ENCODE results near the gene TCEA2. TPM values are rescaled to one million over a fixed set of nuclear protein-coding genes. Genes with fewer than 3 reads are reported as not detected.
A peak's percentile ranks its signal among the peaks of the same experiment; 100 is the strongest.

The TCEA2 gene
- total and polyA plus RNA-seq, 7 donors, result 2.1 to 50.5 (median 41.7) TPM

GRCh38 chr20:64119681-64120341, 56.8 kb downstream of the TCEA2 start:
- TF ChIP-seq POLR2AphosphoS5 (IDR thresholded peaks at IDR 0.05), result no peak
- TF ChIP-seq POLR2A (IDR thresholded peaks at IDR 0.05), result no peak
- no peak for TF ChIP-seq CTCF (IDR thresholded peaks at IDR 0.05)
- no peak for TF ChIP-seq EP300 (IDR thresholded peaks at IDR 0.05)
- H3K9me3 ChIP-seq, result no peaks in the 10 kb centered on the region
- no peaks in the 10 kb centered on the region for H3K36me3 ChIP-seq
- peaks cover 0 to 8% (median 5%) of the 10 kb centered on the region in 4 donors for H3K4me1 ChIP-seq
- peak; percentile 57 for DNase-seq
- WGBS, 2 donors, result 60 to 66% methylated on average over 14 of the region's 14 CpGs
- no peak overlapping the region for H3K27ac ChIP-seq
- intact Hi-C loops (cut with DNase I), result loop anchor here (1.0 to 2.0 kb wide), 2 partner anchors 37 to 81 kb away; no protein-coding TSS in a partner anchor
- no peak overlapping the region for H3K4me3 ChIP-seq
- peaks cover 0 to 25% (median 11%) of the 10 kb centered on the region in 3 donors for H3K27me3 ChIP-seq

GRCh38 chr20:64121586-64121985, 58.6 kb downstream of the TCEA2 start:
- H3K9me3 ChIP-seq, result no peaks in the 10 kb centered on the region
- DNase-seq, result peak; percentile 36
- H3K27ac ChIP-seq, result no peak overlapping the region
- H3K4me3 ChIP-seq, result no peak overlapping the region
- TF ChIP-seq POLR2A (IDR thresholded peaks at IDR 0.05) (no peak), POLR2AphosphoS5 (IDR thresholded peaks at IDR 0.05) (no peak), EP300 (IDR thresholded peaks at IDR 0.05) (no peak), CTCF (IDR thresholded peaks at IDR 0.05) (no peak)
- 73 to 88% methylated on average over 12 of the region's 12 CpGs for WGBS, 2 donors
- intact Hi-C loops (cut with DNase I), result loop anchor here (2.0 kb wide), 1 partner anchor 83 kb away; no protein-coding TSS in a partner anchor
- H3K27me3 ChIP-seq, result peaks cover 0 to 31% (median 11%) of the 10 kb centered on the region in 3 donors
- peaks cover 0 to 8% (median 5%) of the 10 kb centered on the region in 4 donors for H3K4me1 ChIP-seq
- no peaks in the 10 kb centered on the region for H3K36me3 ChIP-seq

Small RNA genes lying within 50 kb of the gene (small RNA-seq; reads per million reads assigned to genes)
- 0 reads per million in 3 donors for gene AL355803.1
- gene MIR6813, result 0 reads per million in 3 donors

Other genes starting within 250 kb of the TCEA2 start
- 1 to 10 TPM; 3.4 to 5.3 (median 4.3) TPM for gene ZBTB46, start 231.9 kb upstream of the TCEA2 start, total RNA-seq
- 1 to 10 TPM in 1 of 3 donors, under 1 TPM in 2; 0.23 to 3.6 (median 0.60) TPM for gene ZBTB46, start 231.9 kb upstream of the TCEA2 start, polyA plus RNA-seq
- gene ABHD16B, start 201.7 kb upstream of the TCEA2 start, total RNA-seq, result not detected
- gene ABHD16B, start 201.7 kb upstream of the TCEA2 start, polyA plus RNA-seq, result under 1 TPM in 1 of 3 donors, not detected in 2; 0.44 TPM
- 100 to 1,000 TPM in 3 of 4 donors, 10 to 100 TPM in 1; 84.7 to 109 (median 104) TPM for gene TPD52L2, start 197.9 kb upstream of the TCEA2 start, total RNA-seq
- gene TPD52L2, start 197.9 kb upstream of the TCEA2 start, polyA plus RNA-seq, result 10 to 100 TPM; 71.7 to 84.2 (median 74.5) TPM
- 10 to 100 TPM; 25.0 to 36.4 (median 31.2) TPM for gene DNAJC5, start 168.1 kb upstream of the TCEA2 start, total RNA-seq
- gene DNAJC5, start 168.1 kb upstream of the TCEA2 start, polyA plus RNA-seq, result 10 to 100 TPM; 21.6 to 62.8 (median 41.6) TPM
- 10 to 100 TPM; 21.1 to 36.3 (median 24.9) TPM for gene UCKL1, start 106.8 kb upstream of the TCEA2 start, total RNA-seq
- gene UCKL1, start 106.8 kb upstream of the TCEA2 start, polyA plus RNA-seq, result 10 to 100 TPM; 22.8 to 45.6 (median 26.1) TPM
- 10 to 100 TPM in 2 of 4 donors, 1 to 10 TPM in 2; 5.1 to 10.8 (median 9.0) TPM for gene ZNF512B, start 93.3 kb upstream of the TCEA2 start, total RNA-seq
- gene ZNF512B, start 93.3 kb upstream of the TCEA2 start, polyA plus RNA-seq, result 1 to 10 TPM in 2 of 3 donors, under 1 TPM in 1; 0.23 to 5.5 (median 1.2) TPM
- 1 to 10 TPM in 3 of 4 donors, under 1 TPM in 1; 0.68 to 8.3 (median 1.9) TPM for gene SAMD10, start 83.6 kb upstream of the TCEA2 start, total RNA-seq
- 1 to 10 TPM; 2.8 to 8.7 (median 4.2) TPM for gene SAMD10, start 83.6 kb upstream of the TCEA2 start, polyA plus RNA-seq
- gene PRPF6, start 82.1 kb upstream of the TCEA2 start, total RNA-seq, result 10 to 100 TPM; 42.3 to 52.1 (median 46.9) TPM
- 10 to 100 TPM; 23.4 to 59.9 (median 26.4) TPM for gene PRPF6, start 82.1 kb upstream of the TCEA2 start, polyA plus RNA-seq
- gene C20orf204, start 27.0 kb upstream of the TCEA2 start, total RNA-seq, result 1 to 10 TPM in 1 of 4 donors, under 1 TPM in 3; under 0.01 to 1.1 (median 0.37) TPM
- gene C20orf204, start 27.0 kb upstream of the TCEA2 start, polyA plus RNA-seq, result 1 to 10 TPM in 1 of 3 donors, not detected in 2; 1.7 TPM
- 1 to 10 TPM; 1.8 to 5.5 (median 3.8) TPM for gene SOX18, start 13.6 kb upstream of the TCEA2 start, total RNA-seq
- 10 to 100 TPM in 1 of 3 donors, 1 to 10 TPM in 1, under 1 TPM in 1; 0.69 to 11.9 (median 3.0) TPM for gene SOX18, start 13.6 kb upstream of the TCEA2 start, polyA plus RNA-seq
- 10 to 100 TPM in 2 of 4 donors, 1 to 10 TPM in 2; 7.5 to 12.3 (median 10.5) TPM for gene RGS19, start 16.3 kb downstream of the TCEA2 start, total RNA-seq
- 10 to 100 TPM; 11.1 to 22.0 (median 12.6) TPM for gene RGS19, start 16.3 kb downstream of the TCEA2 start, polyA plus RNA-seq
- gene OPRL1, start 16.9 kb downstream of the TCEA2 start, total RNA-seq, result 1 to 10 TPM in 1 of 4 donors, under 1 TPM in 3; 0.71 to 2.2 (median 0.89) TPM
- 1 to 10 TPM in 1 of 3 donors, under 1 TPM in 1, not detected in 1; under 0.01 to 1.0 TPM for gene OPRL1, start 16.9 kb downstream of the TCEA2 start, polyA plus RNA-seq
- 1 to 10 TPM in 1 of 4 donors, not detected in 3; 1.5 TPM for gene LKAAEAR1, start 21.2 kb downstream of the TCEA2 start, total RNA-seq
- gene LKAAEAR1, start 21.2 kb downstream of the TCEA2 start, polyA plus RNA-seq, result under 1 TPM in 1 of 3 donors, not detected in 2; 0.19 TPM
- not detected for gene NPBWR2, start 44.4 kb downstream of the TCEA2 start, total RNA-seq
- gene NPBWR2, start 44.4 kb downstream of the TCEA2 start, polyA plus RNA-seq, result not detected
- 1 to 10 TPM in 1 of 4 donors, under 1 TPM in 3; under 0.01 to 1.1 (median 0.22) TPM for gene MYT1, start 101.3 kb downstream of the TCEA2 start, total RNA-seq
- gene MYT1, start 101.3 kb downstream of the TCEA2 start, polyA plus RNA-seq, result under 1 TPM in 1 of 3 donors, not detected in 2; 0.31 TPM
- gene PCMTD2, start 192.6 kb downstream of the TCEA2 start, total RNA-seq, result 10 to 100 TPM; 60.3 to 73.9 (median 65.2) TPM
- gene PCMTD2, start 192.6 kb downstream of the TCEA2 start, polyA plus RNA-seq, result 10 to 100 TPM in 2 of 3 donors, 1 to 10 TPM in 1; 9.9 to 26.4 (median 18.0) TPM

Measured in sigmoid colon (tissue), 7 donors.